ENCODE measurements around the gene NEFH.

GRCh38 chr22:29470159-29470855, 9.7 kb upstream of the NEFH start:
- no peak for TF ChIP-seq EZH2 (IDR thresholded peaks at IDR 0.05)
- TF ChIP-seq FOXP2 (optimal IDR thresholded peaks at IDR 0.05; ENCODE audit: control extremely low read depth, extremely low read length, insufficient read depth), result no peak
- no peak for TF ChIP-seq POLR2AphosphoS5 (IDR thresholded peaks at IDR 0.05; ENCODE audit: borderline replicate concordance, low read depth, low read length)

Measured in SK-N-MC (cell line).